ENCODE measurements around the gene C9orf85. TPM values are rescaled to one million over a fixed set of nuclear protein-coding genes. Genes with fewer than 3 reads are reported as not detected.

Gene C9orf85
- total and polyA plus RNA-seq, 2 donors, result 12.0 to 18.8 TPM

GRCh38 chr9:71911908-71912335, 483 bp downstream of the C9orf85 start:
- H3K4me3 ChIP-seq (ENCODE audit: low read length in 2 of 2), result peak overlapping the region; percentile 76 to 99
- WGBS, result 2% methylated on average over 9 of the region's 9 CpGs
- H3K4me1 ChIP-seq (ENCODE audit: control insufficient read depth in 2 of 2, insufficient read depth in 2 of 2, low read length in 2 of 2), result peaks cover 11 to 21% of the 10 kb centered on the region in 2 donors
- H3K9me3 ChIP-seq (ENCODE audit: control insufficient read depth in 2 of 2, insufficient read depth in 1 of 2, low read length in 1 of 2), result no peaks in the 10 kb centered on the region
- peaks cover 0 to under 1% of the 10 kb centered on the region in 2 donors for H3K36me3 ChIP-seq (ENCODE audit: control insufficient read depth in 2 of 2, insufficient read depth in 2 of 2, low read length in 1 of 2)
- peak overlapping the region; percentile 89 to 98 for H3K27ac ChIP-seq (ENCODE audit: low read depth in 1 of 2, low read length in 1 of 2)
- DNase-seq (ENCODE audit: low read depth in 6 of 9, low spot score in 9 of 9), result no peak
- no peaks in the 10 kb centered on the region for H3K27me3 ChIP-seq (ENCODE audit: control insufficient read depth in 2 of 2, insufficient read depth in 1 of 2, low read length in 1 of 2)

- Histone ChIP-seq H3K27me3 (ENCODE audit: control insufficient read depth in 2 of 2, insufficient read depth in 1 of 2, low read length in 1 of 2) (no peaks in the 10 kb centered on the region), H3K27ac (ENCODE audit: low read depth in 1 of 2, low read length in 1 of 2) (no peak overlapping the region), H3K4me1 (ENCODE audit: control insufficient read depth in 2 of 2, insufficient read depth in 2 of 2, low read length in 2 of 2) (peaks cover 5 to 11% of the 10 kb centered on the region in 2 donors), H3K36me3 (ENCODE audit: control insufficient read depth in 2 of 2, insufficient read depth in 2 of 2, low read length in 1 of 2) (peaks cover 3 to 4% of the 10 kb centered on the region in 2 donors), H3K4me3 (ENCODE audit: low read length in 2 of 2) (no peak overlapping the region), H3K9me3 (ENCODE audit: control insufficient read depth in 2 of 2, insufficient read depth in 1 of 2, low read length in 1 of 2) (no peaks in the 10 kb centered on the region)
- no peak for DNase-seq (ENCODE audit: low read depth in 6 of 9, low spot score in 9 of 9)
These were observed 4.1 kb downstream of the C9orf85 start for GRCh38 chr9:71915495-71915894.

- Histone ChIP-seq H3K27me3 (ENCODE audit: control insufficient read depth in 2 of 2, insufficient read depth in 1 of 2, low read length in 1 of 2) (no peaks in the 10 kb centered on the region), H3K9me3 (ENCODE audit: control insufficient read depth in 2 of 2, insufficient read depth in 1 of 2, low read length in 1 of 2) (no peaks in the 10 kb centered on the region), H3K4me1 (ENCODE audit: control insufficient read depth in 2 of 2, insufficient read depth in 2 of 2, low read length in 2 of 2) (peaks cover 3 to 8% of the 10 kb centered on the region in 2 donors), H3K27ac (ENCODE audit: low read depth in 1 of 2, low read length in 1 of 2) (no peak overlapping the region), H3K4me3 (ENCODE audit: low read length in 2 of 2) (no peak overlapping the region), H3K36me3 (ENCODE audit: control insufficient read depth in 2 of 2, insufficient read depth in 2 of 2, low read length in 1 of 2) (peaks cover 3 to 4% of the 10 kb centered on the region in 2 donors)
- DNase-seq (ENCODE audit: low read depth in 6 of 9, low spot score in 9 of 9), result no peak
These were observed 5.5 kb downstream of the C9orf85 start for GRCh38 chr9:71916834-71917534.

GRCh38 chr9:71918419-71918818, 7.0 kb downstream of the C9orf85 start:
- H3K36me3 ChIP-seq (ENCODE audit: control insufficient read depth in 2 of 2, insufficient read depth in 2 of 2, low read length in 1 of 2), result peaks cover 3 to 4% of the 10 kb centered on the region in 2 donors
- no peak for DNase-seq (ENCODE audit: low read depth in 6 of 9, low spot score in 9 of 9)
- H3K9me3 ChIP-seq (ENCODE audit: control insufficient read depth in 2 of 2, insufficient read depth in 1 of 2, low read length in 1 of 2), result no peaks in the 10 kb centered on the region
- no peak overlapping the region for H3K27ac ChIP-seq (ENCODE audit: low read depth in 1 of 2, low read length in 1 of 2)
- H3K27me3 ChIP-seq (ENCODE audit: control insufficient read depth in 2 of 2, insufficient read depth in 1 of 2, low read length in 1 of 2), result no peaks in the 10 kb centered on the region
- no peak overlapping the region for H3K4me3 ChIP-seq (ENCODE audit: low read length in 2 of 2)
- WGBS, result 97% methylated on average over 5 of the region's 5 CpGs
- H3K4me1 ChIP-seq (ENCODE audit: control insufficient read depth in 2 of 2, insufficient read depth in 2 of 2, low read length in 2 of 2), result peaks cover 0 to 2% of the 10 kb centered on the region in 2 donors

GRCh38 chr9:71920456-71921189, 9.2 kb downstream of the C9orf85 start:
- H3K9me3 ChIP-seq (ENCODE audit: control insufficient read depth in 2 of 2, insufficient read depth in 1 of 2, low read length in 1 of 2), result no peaks in the 10 kb centered on the region
- no peaks in the 10 kb centered on the region for H3K27me3 ChIP-seq (ENCODE audit: control insufficient read depth in 2 of 2, insufficient read depth in 1 of 2, low read length in 1 of 2)
- no peak overlapping the region for H3K4me3 ChIP-seq (ENCODE audit: low read length in 2 of 2)
- no peak for DNase-seq (ENCODE audit: low read depth in 6 of 9, low spot score in 9 of 9)
- peaks cover 3 to 4% of the 10 kb centered on the region in 2 donors for H3K36me3 ChIP-seq (ENCODE audit: control insufficient read depth in 2 of 2, insufficient read depth in 2 of 2, low read length in 1 of 2)
- 97% methylated on average over 1 of the region's 1 CpG for WGBS
- no peak overlapping the region for H3K27ac ChIP-seq (ENCODE audit: low read depth in 1 of 2, low read length in 1 of 2)
- peaks cover 0 to 2% of the 10 kb centered on the region in 2 donors for H3K4me1 ChIP-seq (ENCODE audit: control insufficient read depth in 2 of 2, insufficient read depth in 2 of 2, low read length in 2 of 2)

GRCh38 chr9:71921190-71921814, 9.9 kb downstream of the C9orf85 start:
- Histone ChIP-seq H3K27me3 (ENCODE audit: control insufficient read depth in 2 of 2, insufficient read depth in 1 of 2, low read length in 1 of 2) (no peaks in the 10 kb centered on the region), H3K36me3 (ENCODE audit: control insufficient read depth in 2 of 2, insufficient read depth in 2 of 2, low read length in 1 of 2) (peaks cover 3 to 4% of the 10 kb centered on the region in 2 donors), H3K4me1 (ENCODE audit: control insufficient read depth in 2 of 2, insufficient read depth in 2 of 2, low read length in 2 of 2) (peaks cover 0 to 2% of the 10 kb centered on the region in 2 donors), H3K4me3 (ENCODE audit: low read length in 2 of 2) (no peak overlapping the region), H3K27ac (ENCODE audit: low read depth in 1 of 2, low read length in 1 of 2) (no peak overlapping the region), H3K9me3 (ENCODE audit: control insufficient read depth in 2 of 2, insufficient read depth in 1 of 2, low read length in 1 of 2) (no peaks in the 10 kb centered on the region)
- DNase-seq (ENCODE audit: low read depth in 6 of 9, low spot score in 9 of 9), result no peak

- no peaks in the 10 kb centered on the region for H3K36me3 ChIP-seq (ENCODE audit: control insufficient read depth in 2 of 2, insufficient read depth in 2 of 2, low read length in 1 of 2)
- H3K27me3 ChIP-seq (ENCODE audit: control insufficient read depth in 2 of 2, insufficient read depth in 1 of 2, low read length in 1 of 2), result no peaks in the 10 kb centered on the region
- H3K27ac ChIP-seq (ENCODE audit: low read depth in 1 of 2, low read length in 1 of 2), result no peak overlapping the region
These were observed 13.1 kb downstream of the C9orf85 start for GRCh38 chr9:71924576-71924975.

GRCh38 chr9:71925834-71926233, 14.4 kb downstream of the C9orf85 start:
- Histone ChIP-seq H3K4me1 (ENCODE audit: control insufficient read depth in 2 of 2, insufficient read depth in 2 of 2, low read length in 2 of 2) (no peaks in the 10 kb centered on the region), H3K4me3 (ENCODE audit: low read length in 2 of 2) (no peak overlapping the region), H3K27ac (ENCODE audit: low read depth in 1 of 2, low read length in 1 of 2) (no peak overlapping the region), H3K9me3 (ENCODE audit: control insufficient read depth in 2 of 2, insufficient read depth in 1 of 2, low read length in 1 of 2) (no peaks in the 10 kb centered on the region), H3K36me3 (ENCODE audit: control insufficient read depth in 2 of 2, insufficient read depth in 2 of 2, low read length in 1 of 2) (no peaks in the 10 kb centered on the region), H3K27me3 (ENCODE audit: control insufficient read depth in 2 of 2, insufficient read depth in 1 of 2, low read length in 1 of 2) (no peaks in the 10 kb centered on the region)
- DNase-seq (ENCODE audit: low read depth in 6 of 9, low spot score in 9 of 9), result no peak

More at GRCh38 chr9:71924576-71924975, 13.1 kb downstream of the C9orf85 start:
- no peak for DNase-seq (ENCODE audit: low read depth in 6 of 9, low spot score in 9 of 9)
- no peaks in the 10 kb centered on the region for H3K4me1 ChIP-seq (ENCODE audit: control insufficient read depth in 2 of 2, insufficient read depth in 2 of 2, low read length in 2 of 2)
- H3K4me3 ChIP-seq (ENCODE audit: low read length in 2 of 2), result no peak overlapping the region
- no peaks in the 10 kb centered on the region for H3K9me3 ChIP-seq (ENCODE audit: control insufficient read depth in 2 of 2, insufficient read depth in 1 of 2, low read length in 1 of 2)

- H3K4me3 ChIP-seq (ENCODE audit: low read length in 2 of 2), result no peak overlapping the region
- no peaks in the 10 kb centered on the region for H3K4me1 ChIP-seq (ENCODE audit: control insufficient read depth in 2 of 2, insufficient read depth in 2 of 2, low read length in 2 of 2)
- no peaks in the 10 kb centered on the region for H3K27me3 ChIP-seq (ENCODE audit: control insufficient read depth in 2 of 2, insufficient read depth in 1 of 2, low read length in 1 of 2)
- no peak for DNase-seq (ENCODE audit: low read depth in 6 of 9, low spot score in 9 of 9)
- H3K9me3 ChIP-seq (ENCODE audit: control insufficient read depth in 2 of 2, insufficient read depth in 1 of 2, low read length in 1 of 2), result no peaks in the 10 kb centered on the region
- WGBS, result 99% methylated on average over 1 of the region's 1 CpG
- H3K36me3 ChIP-seq (ENCODE audit: control insufficient read depth in 2 of 2, insufficient read depth in 2 of 2, low read length in 1 of 2), result no peaks in the 10 kb centered on the region
- no peak overlapping the region for H3K27ac ChIP-seq (ENCODE audit: low read depth in 1 of 2, low read length in 1 of 2)
These were observed 16.9 kb downstream of the C9orf85 start for GRCh38 chr9:71928376-71928775.
